ENCODE data around the gene SORCS2. TPM values are rescaled to one million over a fixed set of nuclear protein-coding genes. Genes with fewer than 3 reads are reported as not detected.

The SORCS2 gene
- total RNA-seq, 6 experiments from 2014 or later, result 0.18 to 6.2 (median 3.1) TPM

DNA sequence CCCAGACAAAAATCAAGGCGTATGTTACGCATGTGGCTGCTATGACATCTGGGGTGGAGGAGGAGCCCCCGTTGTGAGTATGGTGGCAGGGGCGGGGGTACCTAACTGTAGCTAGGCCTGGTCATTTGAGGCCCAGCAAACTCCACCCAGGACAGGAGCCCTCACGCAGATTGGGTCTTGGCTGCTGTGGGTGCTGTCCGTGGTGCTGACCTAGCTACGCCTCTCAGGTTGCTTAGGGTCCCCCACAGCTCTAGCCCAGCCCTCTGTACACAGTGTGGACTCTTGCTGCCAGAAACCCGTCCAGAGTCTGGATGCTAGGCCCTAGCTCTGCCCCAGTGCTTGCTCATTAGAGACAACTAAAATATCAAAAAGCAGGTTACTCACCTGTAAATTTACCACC lies 389.1 kb downstream of the SORCS2 start:
- no peak for TF ChIP-seq POLR2A (IDR thresholded peaks at IDR 0.05)
- TF ChIP-seq, protein P1, sequence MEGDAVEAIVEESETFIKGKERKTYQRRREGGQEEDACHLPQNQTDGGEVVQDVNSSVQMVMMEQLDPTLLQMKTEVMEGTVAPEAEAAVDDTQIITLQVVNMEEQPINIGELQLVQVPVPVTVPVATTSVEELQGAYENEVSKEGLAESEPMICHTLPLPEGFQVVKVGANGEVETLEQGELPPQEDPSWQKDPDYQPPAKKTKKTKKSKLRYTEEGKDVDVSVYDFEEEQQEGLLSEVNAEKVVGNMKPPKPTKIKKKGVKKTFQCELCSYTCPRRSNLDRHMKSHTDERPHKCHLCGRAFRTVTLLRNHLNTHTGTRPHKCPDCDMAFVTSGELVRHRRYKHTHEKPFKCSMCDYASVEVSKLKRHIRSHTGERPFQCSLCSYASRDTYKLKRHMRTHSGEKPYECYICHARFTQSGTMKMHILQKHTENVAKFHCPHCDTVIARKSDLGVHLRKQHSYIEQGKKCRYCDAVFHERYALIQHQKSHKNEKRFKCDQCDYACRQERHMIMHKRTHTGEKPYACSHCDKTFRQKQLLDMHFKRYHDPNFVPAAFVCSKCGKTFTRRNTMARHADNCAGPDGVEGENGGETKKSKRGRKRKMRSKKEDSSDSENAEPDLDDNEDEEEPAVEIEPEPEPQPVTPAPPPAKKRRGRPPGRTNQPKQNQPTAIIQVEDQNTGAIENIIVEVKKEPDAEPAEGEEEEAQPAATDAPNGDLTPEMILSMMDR (IDR thresholded peaks at IDR 0.05), result no peak
- H3K27ac ChIP-seq, result no peak overlapping the region
- DNase-seq (no peak), ATAC-seq (no peak)
- peaks cover 0 to 18% (median 9%) of the 10 kb centered on the region in 4 donors for H3K9me3 ChIP-seq
- intact Hi-C loops (cut with DNase I), result no loop called here
- H3K36me3 ChIP-seq, result no peaks in the 10 kb centered on the region
- no peak overlapping the region for H3K4me3 ChIP-seq
- WGBS (ENCODE audit: insufficient coverage, low coverage, low lambda C conversion rate, missing lambda C conversion rate), result 54% methylated on average over 7 of the region's 8 CpGs
- H3K27me3 ChIP-seq, result no peaks in the 10 kb centered on the region
- no peaks in the 10 kb centered on the region for H3K4me1 ChIP-seq

DNA sequence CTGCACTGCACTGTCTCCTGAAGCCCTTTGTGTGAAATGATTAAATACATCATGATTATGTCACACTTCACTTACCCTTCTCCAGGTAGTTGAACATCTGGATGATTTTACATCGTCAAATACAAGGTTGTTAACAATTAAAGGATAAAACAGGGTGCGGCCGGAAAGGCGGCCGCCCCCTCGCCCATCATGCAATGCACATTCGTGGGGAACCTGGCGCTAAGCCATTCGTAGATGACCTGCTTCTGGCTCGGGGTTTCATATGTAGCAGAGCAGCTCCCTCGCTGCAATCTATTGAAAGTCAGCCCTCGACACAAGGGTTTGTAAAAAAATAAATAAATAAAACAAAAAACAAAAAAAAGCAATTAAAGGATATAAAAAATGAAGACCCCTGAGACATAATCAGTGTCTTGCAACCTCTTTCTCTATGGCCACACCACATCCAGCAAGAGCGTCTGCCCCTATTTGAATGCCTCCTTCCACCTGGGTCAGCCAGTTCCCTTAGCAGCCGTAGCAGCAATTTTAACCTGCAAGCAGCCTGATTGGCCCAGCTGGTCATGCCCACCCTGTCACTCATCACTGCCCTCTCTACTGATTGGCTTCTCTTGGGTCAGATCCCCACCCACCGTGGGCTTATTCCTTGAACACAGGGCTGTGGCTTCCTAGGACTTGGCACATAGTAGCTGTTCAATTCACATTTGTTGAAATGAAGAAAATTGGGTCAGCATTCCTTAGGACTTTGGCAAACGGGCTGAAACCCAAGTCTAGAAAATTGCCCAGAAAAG lies 390.2 kb downstream of the SORCS2 start:
- ATAC-seq (no peak), DNase-seq (no peak)
- 81% methylated on average over 9 of the region's 16 CpGs for WGBS (ENCODE audit: insufficient coverage, low coverage, low lambda C conversion rate, missing lambda C conversion rate)
- Histone ChIP-seq H3K36me3 (no peaks in the 10 kb centered on the region), H3K9me3 (peaks cover 0 to 13% (median 8%) of the 10 kb centered on the region in 4 donors), H3K4me3 (no peak overlapping the region), H3K27me3 (no peaks in the 10 kb centered on the region), H3K27ac (no peak overlapping the region), H3K4me1 (no peaks in the 10 kb centered on the region)
- intact Hi-C loops (cut with DNase I), result no loop called here
- TF ChIP-seq POLR2A (IDR thresholded peaks at IDR 0.05), result no peak
- TF ChIP-seq, protein P1 (IDR thresholded peaks at IDR 0.05), result no peak

DNA sequence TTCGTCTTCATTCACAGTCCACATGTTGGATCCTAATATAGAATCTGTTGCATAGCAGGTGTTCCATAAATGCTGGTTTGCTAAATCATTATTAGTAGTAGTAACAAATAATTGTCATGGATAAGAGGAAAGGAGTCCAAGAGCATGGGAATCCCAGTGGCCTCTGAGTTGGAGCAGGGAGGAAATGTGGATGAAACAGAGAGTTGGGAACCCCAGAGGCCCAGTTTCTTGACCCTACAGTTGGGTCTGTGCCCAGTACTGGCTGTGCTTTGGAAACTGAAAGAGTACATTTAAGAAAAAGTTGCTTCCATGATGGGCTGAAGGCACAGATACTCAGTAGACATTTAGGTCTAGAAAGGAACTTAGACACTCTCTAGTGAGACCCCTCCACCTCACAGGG lies 391.8 kb downstream of the SORCS2 start:
- Histone ChIP-seq H3K9me3 (peaks cover 0 to 4% (median 1%) of the 10 kb centered on the region in 4 donors), H3K4me1 (no peaks in the 10 kb centered on the region), H3K27ac (no peak overlapping the region), H3K27me3 (no peaks in the 10 kb centered on the region), H3K36me3 (no peaks in the 10 kb centered on the region), H3K4me3 (no peak overlapping the region)
- intact Hi-C loops (cut with DNase I), result no loop called here
- TF ChIP-seq POLR2A (IDR thresholded peaks at IDR 0.05), result no peak
- TF ChIP-seq, protein P1 (IDR thresholded peaks at IDR 0.05), result no peak
- WGBS (ENCODE audit: insufficient coverage, low coverage, low lambda C conversion rate, missing lambda C conversion rate), result 100% methylated on average over 1 of the region's 1 CpG
- no peak for DNase-seq
- no peak for ATAC-seq

DNA sequence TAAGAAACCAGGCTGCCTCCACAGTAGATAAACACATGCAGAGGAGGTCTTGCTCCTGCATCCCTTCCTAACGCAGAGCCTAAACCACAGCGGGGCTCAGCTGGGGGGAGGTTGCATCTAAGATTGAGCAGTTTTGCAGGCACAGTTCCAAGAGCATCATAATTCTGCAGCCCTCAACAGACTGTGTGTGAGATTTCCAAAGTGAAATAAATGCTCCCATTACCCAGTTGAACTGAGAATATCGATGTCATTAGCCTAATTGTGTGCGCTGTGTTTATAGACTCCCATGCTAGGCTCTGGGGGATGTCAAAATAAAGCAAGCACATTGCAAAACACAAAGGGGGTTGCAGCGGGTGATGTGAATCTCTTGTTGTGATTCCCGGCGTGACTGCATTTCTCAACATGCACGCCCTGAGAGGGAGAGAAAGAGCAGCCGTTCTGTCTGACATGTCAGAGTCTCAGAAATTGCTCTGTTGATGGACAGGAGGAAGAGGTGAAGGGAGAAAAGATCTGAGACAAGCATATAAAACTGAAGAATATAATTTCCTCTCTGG lies 392.3 kb downstream of the SORCS2 start:
- H3K9me3 ChIP-seq, result peaks cover 0 to 4% (median under 1%) of the 10 kb centered on the region in 4 donors
- no peak overlapping the region for H3K4me3 ChIP-seq
- TF ChIP-seq POLR2A (IDR thresholded peaks at IDR 0.05), result no peak
- TF ChIP-seq, protein P1 (IDR thresholded peaks at IDR 0.05), result no peak
- H3K27me3 ChIP-seq, result no peaks in the 10 kb centered on the region
- ATAC-seq, result no peak
- DNase-seq, result no peak
- no peaks in the 10 kb centered on the region for H3K4me1 ChIP-seq
- H3K36me3 ChIP-seq, result no peaks in the 10 kb centered on the region
- intact Hi-C loops (cut with DNase I), result no loop called here
- 69% methylated on average over 8 of the region's 9 CpGs for WGBS (ENCODE audit: insufficient coverage, low coverage, low lambda C conversion rate, missing lambda C conversion rate)
- H3K27ac ChIP-seq, result no peak overlapping the region

Data from right lobe of liver (tissue), 6 donors.